Neural cell (in vitro differentiated cells): ENCODE measurements around the gene DIP2C. TPM values are rescaled to one million over a fixed set of nuclear protein-coding genes. Genes with fewer than 3 reads are reported as not detected.

Experiments used
- H2AFZ ChIP-seq: fragments of 200-600, 300-800 bp; sonication (generic), shearing (Covaris generic); 2 replicates; pipeline ENCODE4 v1.6.0; 2014; ENCODE audit warnings: low read depth, mild to moderate bottlenecking, antibody characterized with exemption, low read length, moderate library complexity
- H3F3A ChIP-seq: fragments of 200-600 bp; shearing (Covaris generic); 2 replicates; pipeline ENCODE4 v1.6.1; 2016; ENCODE audit warnings: mild to moderate bottlenecking, moderate library complexity, mixed read lengths, antibody characterized with exemption, low read length; ENCODE audit not compliant: insufficient read depth, poor library complexity, severe bottlenecking
- H3K27ac ChIP-seq: fragments of 200-600, 300-800 bp; sonication (generic), shearing (Covaris generic); 2 replicates; pipeline ENCODE4 v1.5.1; 2014; ENCODE audit warnings: mild to moderate bottlenecking, low read length, moderate library complexity
- H3K27me3 ChIP-seq: fragments of 300-800, 200-600 bp; sonication (generic), shearing (Covaris generic); 2 replicates; pipeline ENCODE4 v1.6.0; 2014; ENCODE audit warnings: mild to moderate bottlenecking, low read depth, low read length, moderate library complexity; ENCODE audit not compliant: insufficient read depth
- H3K36me3 ChIP-seq: fragments of 300-800, 200-600 bp; sonication (generic), shearing (Covaris generic); 2 replicates; pipeline ENCODE4 v1.5.1; 2014; ENCODE audit warnings: mild to moderate bottlenecking, antibody characterized with exemption, low read length, moderate library complexity; ENCODE audit not compliant: insufficient read depth
- H3K4me2 ChIP-seq: fragments of 300-800, 200-600 bp; sonication (generic), shearing (Covaris generic); 2 replicates; pipeline ENCODE4 v1.6.0; 2014; ENCODE audit warnings: mild to moderate bottlenecking, low read length
- H3K4me3 ChIP-seq: fragments of 300-800, 200-600 bp; sonication (generic), shearing (Covaris generic); 2 replicates; pipeline ENCODE4 v1.5.1; 2014; ENCODE audit warnings: mild to moderate bottlenecking, low read length, moderate library complexity
- H3K79me2 ChIP-seq: fragments of 200-600 bp; shearing (Covaris generic); replicated peaks from 2 replicates; pipeline ENCODE4 v1.6.0; 2014; ENCODE audit warnings: mild to moderate bottlenecking, low read length, moderate library complexity; ENCODE audit not compliant: insufficient read depth
- H3K9ac ChIP-seq: fragments of 300-800, 200-600 bp; sonication (generic), shearing (Covaris generic); 2 replicates; pipeline ENCODE4 v1.6.1; 2016; ENCODE audit warnings: mild to moderate bottlenecking, low read length, mixed read lengths
- H3K9me2 ChIP-seq: fragments of 200-600 bp; shearing (Covaris generic); 2 replicates; pipeline ENCODE4 v1.6.1; 2016; ENCODE audit warnings: mild to moderate bottlenecking, low read length, mixed read lengths; ENCODE audit not compliant: insufficient read depth
- H3K9me3 ChIP-seq: fragments of 200-600, 300-800 bp; sonication (generic), shearing (Covaris generic); 2 replicates; pipeline ENCODE4 v1.6.1; 2016; ENCODE audit warnings: mild to moderate bottlenecking, mixed run types, low read length, moderate library complexity, mixed read lengths
- H4K20me1 ChIP-seq: fragments of 200-600 bp; shearing (Covaris generic); 2 replicates; pipeline ENCODE4 v1.6.1; 2016; ENCODE audit warnings: mild to moderate bottlenecking, mixed run types; ENCODE audit not compliant: insufficient read depth
- EP300 ChIP-seq: fragments of 450-650 bp; conservative IDR thresholded peaks from 2 replicates; pipeline ENCODE4 v1.6.1; 2014; ENCODE audit warnings: antibody characterized with exemption, mild to moderate bottlenecking, moderate library complexity; ENCODE audit not compliant: poor library complexity, severe bottlenecking
- EZH2 ChIP-seq: fragments of 200-600, 300-800 bp; shearing (Covaris generic), sonication (generic); IDR thresholded peaks from 2 replicates; pipeline ENCODE4 v1.6.1; 2014; ENCODE audit warnings: antibody characterized with exemption, low read length, borderline replicate concordance, mild to moderate bottlenecking; ENCODE audit not compliant: insufficient read depth, poor library complexity, severe bottlenecking
- SMC3 ChIP-seq: fragments of 450-650 bp; conservative IDR thresholded peaks from 2 replicates; pipeline ENCODE4 v1.6.1; 2014; ENCODE audit warnings: antibody characterized with exemption, mild to moderate bottlenecking, moderate library complexity; ENCODE audit not compliant: poor library complexity
- TAF1 ChIP-seq: IDR thresholded peaks from 2 replicates; pipeline ENCODE4 v1.6.1; 2012; ENCODE audit warnings: low read depth
- polyA plus RNA-seq: library from polyadenylated mRNA; depleted of rRNA; stranded (reverse); fragments of >200 nt; gene quantifications from 2 replicates; pipeline ENCODE4 v1.2.3, GENCODE V29; 2014
- TF ChIP-seq, protein P1 (sequence below): IDR thresholded peaks from 2 replicates; pipeline ENCODE4 v1.6.1; 2012; ENCODE audit warnings: borderline replicate concordance

The DIP2C gene
- polyA plus RNA-seq, 1 donor from 2014 or later: 24.1 TPM

DNA sequence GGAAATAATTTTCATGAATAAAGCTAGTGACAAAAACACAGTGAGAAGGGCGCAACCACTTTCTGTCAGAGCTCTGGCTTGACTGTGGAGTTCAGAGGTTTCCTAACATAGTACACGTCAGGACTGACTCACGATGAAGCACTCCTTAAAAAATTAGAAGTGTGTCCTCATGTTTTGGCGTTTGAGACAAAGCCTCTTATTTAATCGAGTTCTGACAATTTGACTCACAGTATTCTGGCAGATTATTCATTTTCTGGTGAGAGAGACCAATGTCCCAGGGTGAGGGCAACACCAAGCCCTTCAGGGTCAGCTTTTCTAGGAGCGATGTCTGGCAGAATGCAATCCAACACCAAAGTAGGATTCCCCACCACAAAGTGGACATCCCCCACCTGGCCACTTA is 108.7 kb downstream of the DIP2C start:
- Histone ChIP-seq H3K4me2 (no peak overlapping the region), H4K20me1 (peaks cover 31% of the 10 kb centered on the region)

DNA sequence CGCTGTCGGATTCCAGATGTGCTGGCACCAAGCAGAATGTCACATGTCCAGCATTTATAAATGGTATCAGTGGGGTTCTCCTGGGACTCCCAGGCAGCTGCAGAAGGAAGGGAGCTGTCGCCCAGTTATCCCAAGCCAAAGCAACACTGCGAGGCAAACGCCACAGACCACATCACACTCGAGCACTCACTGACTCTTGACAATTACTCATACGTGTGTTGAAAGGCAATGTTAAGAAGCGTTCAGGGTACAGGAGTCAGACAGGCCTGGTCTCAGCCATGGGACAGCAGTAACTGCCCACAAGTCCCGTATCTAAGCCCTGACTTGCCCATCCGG is 113.4 kb downstream of the DIP2C start:
- Histone ChIP-seq H3K9me2 (no peaks in the 10 kb centered on the region), H3K36me3 (no peaks in the 10 kb centered on the region), H3K9me3 (no peaks in the 10 kb centered on the region), H4K20me1 (peaks cover 14% of the 10 kb centered on the region), H3K4me2 (no peak overlapping the region), H3K4me3 (no peak overlapping the region), H3K79me2 (peaks cover 64% of the 10 kb centered on the region), H3K9ac (no peak overlapping the region), H2AFZ (no peak overlapping the region), H3K27ac (no peak overlapping the region), H3K27me3 (no peaks in the 10 kb centered on the region), H3F3A (no peaks in the 10 kb centered on the region)
- TF ChIP-seq TAF1: no peak
- TF ChIP-seq SMC3: no peak
- TF ChIP-seq EZH2: no peak

More for the DNA sequence above, 108.7 kb downstream of the DIP2C start:
- H3K9ac ChIP-seq: no peak overlapping the region
- no peaks in the 10 kb centered on the region for H3K36me3 ChIP-seq
- H3K9me2 ChIP-seq: no peaks in the 10 kb centered on the region
- H3K27ac ChIP-seq: no peak overlapping the region
- H3K4me3 ChIP-seq: no peak overlapping the region
- no peak for TF ChIP-seq SMC3
- peaks cover 63% of the 10 kb centered on the region for H3K79me2 ChIP-seq
- no peaks in the 10 kb centered on the region for H3K27me3 ChIP-seq
- H2AFZ ChIP-seq: no peak overlapping the region
- no peaks in the 10 kb centered on the region for H3K9me3 ChIP-seq
- no peaks in the 10 kb centered on the region for H3F3A ChIP-seq

DNA sequence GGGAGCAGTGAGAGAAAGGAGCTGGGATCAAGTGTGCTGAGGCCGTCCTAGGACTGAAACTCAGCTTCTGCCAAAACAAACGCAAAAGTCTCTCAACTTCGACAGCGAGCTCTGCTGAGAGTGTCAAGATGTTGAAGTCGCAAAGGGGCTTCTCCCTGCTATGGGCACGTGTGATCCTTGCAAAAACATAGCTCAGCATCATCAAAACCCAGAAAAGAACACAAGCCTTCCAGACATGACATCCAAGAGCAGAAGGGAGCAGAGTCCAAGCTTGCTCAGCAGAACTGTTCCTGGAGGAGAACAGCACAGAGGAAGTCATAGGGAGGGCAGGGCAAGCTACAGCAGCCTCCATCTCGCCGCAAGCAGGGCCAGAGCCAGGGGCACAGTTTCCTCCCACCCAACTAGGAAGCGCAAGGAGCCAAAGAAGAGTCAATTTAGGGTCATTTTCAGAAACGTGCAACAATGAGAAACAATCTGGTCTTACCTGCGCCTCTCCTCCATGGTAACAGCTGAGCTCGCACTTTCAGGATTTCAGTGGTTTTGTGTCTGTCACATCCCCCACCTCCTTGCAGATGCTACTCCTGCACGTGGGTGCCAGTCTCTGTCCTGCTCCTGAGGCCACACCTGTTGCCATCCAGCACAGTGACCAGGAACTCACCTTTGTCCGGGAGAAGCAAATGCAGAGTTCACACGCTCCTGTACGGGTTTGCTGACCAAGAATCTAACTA is 113.9 kb downstream of the DIP2C start:
- H3K79me2 ChIP-seq: peaks cover 69% of the 10 kb centered on the region

More for the DNA sequence above, 113.9 kb downstream of the DIP2C start:
- H3K27me3 ChIP-seq: no peaks in the 10 kb centered on the region
- H3K27ac ChIP-seq: no peak overlapping the region
- no peak overlapping the region for H3K9ac ChIP-seq
- peaks cover 14% of the 10 kb centered on the region for H4K20me1 ChIP-seq
- no peaks in the 10 kb centered on the region for H3K9me3 ChIP-seq
- H3F3A ChIP-seq: no peaks in the 10 kb centered on the region
- no peak overlapping the region for H3K4me2 ChIP-seq
- no peak overlapping the region for H2AFZ ChIP-seq
- no peak overlapping the region for H3K4me3 ChIP-seq
- H3K9me2 ChIP-seq: no peaks in the 10 kb centered on the region
- TF ChIP-seq EZH2 (no peak), EP300 (no peak)
- TF ChIP-seq, protein P1, sequence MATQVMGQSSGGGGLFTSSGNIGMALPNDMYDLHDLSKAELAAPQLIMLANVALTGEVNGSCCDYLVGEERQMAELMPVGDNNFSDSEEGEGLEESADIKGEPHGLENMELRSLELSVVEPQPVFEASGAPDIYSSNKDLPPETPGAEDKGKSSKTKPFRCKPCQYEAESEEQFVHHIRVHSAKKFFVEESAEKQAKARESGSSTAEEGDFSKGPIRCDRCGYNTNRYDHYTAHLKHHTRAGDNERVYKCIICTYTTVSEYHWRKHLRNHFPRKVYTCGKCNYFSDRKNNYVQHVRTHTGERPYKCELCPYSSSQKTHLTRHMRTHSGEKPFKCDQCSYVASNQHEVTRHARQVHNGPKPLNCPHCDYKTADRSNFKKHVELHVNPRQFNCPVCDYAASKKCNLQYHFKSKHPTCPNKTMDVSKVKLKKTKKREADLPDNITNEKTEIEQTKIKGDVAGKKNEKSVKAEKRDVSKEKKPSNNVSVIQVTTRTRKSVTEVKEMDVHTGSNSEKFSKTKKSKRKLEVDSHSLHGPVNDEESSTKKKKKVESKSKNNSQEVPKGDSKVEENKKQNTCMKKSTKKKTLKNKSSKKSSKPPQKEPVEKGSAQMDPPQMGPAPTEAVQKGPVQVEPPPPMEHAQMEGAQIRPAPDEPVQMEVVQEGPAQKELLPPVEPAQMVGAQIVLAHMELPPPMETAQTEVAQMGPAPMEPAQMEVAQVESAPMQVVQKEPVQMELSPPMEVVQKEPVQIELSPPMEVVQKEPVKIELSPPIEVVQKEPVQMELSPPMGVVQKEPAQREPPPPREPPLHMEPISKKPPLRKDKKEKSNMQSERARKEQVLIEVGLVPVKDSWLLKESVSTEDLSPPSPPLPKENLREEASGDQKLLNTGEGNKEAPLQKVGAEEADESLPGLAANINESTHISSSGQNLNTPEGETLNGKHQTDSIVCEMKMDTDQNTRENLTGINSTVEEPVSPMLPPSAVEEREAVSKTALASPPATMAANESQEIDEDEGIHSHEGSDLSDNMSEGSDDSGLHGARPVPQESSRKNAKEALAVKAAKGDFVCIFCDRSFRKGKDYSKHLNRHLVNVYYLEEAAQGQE: no peak
- no peaks in the 10 kb centered on the region for H3K36me3 ChIP-seq
